K562 (cell line): ENCODE measurements around the gene CD55. TPM values are rescaled to one million over a fixed set of nuclear protein-coding genes. Genes with fewer than 3 reads are reported as not detected.

ENCODE experiments used
- ATAC-seq: fragments of 200-7000 bp; cut with Tn5 transposase; 3 replicates; pipeline ENCODE4 v1.9.1; 2020; ENCODE audit warnings: moderate library complexity
- BruUV-seq: library from RNA; stranded (reverse); fragments of 400-500 nt; replicated peaks from 2 replicates; lab custom pipeline; 2021; lab: Mats Ljungman, UMichigan
- CTCF ChIA-PET: fragments of 300-600 bp; formaldehyde crosslinking; extraction: SDS; loops from one replicate; lab custom pipeline; 2021; ENCODE audit warnings: low intra/inter-chr PET ratio; lab: Yijun Ruan, JAX
- POLR2A ChIA-PET: fragments of 300-600, 350-650 bp; sonication (Branson Sonifier 250); formaldehyde crosslinking; extraction: SDS; loops from one replicate; lab custom pipeline; 2021; ENCODE audit warnings: antibody characterized with exemption, inconsistent platforms; lab: Yijun Ruan, JAX
- DNase-seq, 4 experiments: peaks; one replicate each; pipeline versions ENCODE4 v3.0.0 to v3.0.0-alpha.2; 2011 to 2018; ENCODE audit warnings: low spot score in 3 of 4, mixed read lengths in 3 of 4; ENCODE audit errors: extremely low read depth in 1 of 4
- FAIRE-seq: peaks from 2 replicates; lab custom pipeline; 2011; peaks lifted over from hg19 to GRCh38; lab: Jason Lieb, UNC
- H2AFZ ChIP-seq: 2 replicates; pipeline ENCODE4 v1.6.0; 2011; ENCODE audit warnings: low read depth, low read length, control low read depth, inconsistent platforms
- H3K27ac ChIP-seq: fragments of 200-600 bp; 3 replicates; pipeline ENCODE4 v1.8.0; 2011; ENCODE audit warnings: low read depth, mild to moderate bottlenecking, control low read depth, inconsistent platforms, low read length, moderate library complexity, mixed read lengths; ENCODE audit errors: extremely low read depth
- H3K27me3 ChIP-seq, 2 experiments: fragments of 300-600 bp in 1 of 2; 2 replicates in 1 of 2; 3 replicates in 1 of 2; pipeline versions ENCODE4 v1.6.0 to v1.8.0; 2011; ENCODE audit warnings: inconsistent platforms in 2 of 2, low read length in 2 of 2, mild to moderate bottlenecking in 1 of 2, mixed read lengths in 1 of 2, moderate library complexity in 1 of 2; ENCODE audit not compliant: control insufficient read depth in 2 of 2, insufficient read depth in 2 of 2
- H3K36me3 ChIP-seq: fragments of 300-600 bp; 3 replicates; pipeline ENCODE4 v1.8.0; 2011; ENCODE audit warnings: mild to moderate bottlenecking, low read length, inconsistent platforms; ENCODE audit not compliant: control insufficient read depth, insufficient read depth
- H3K4me1 ChIP-seq, 2 experiments: fragments of 200-600 bp in 1 of 2; replicated peaks in 1 of 2; 2 replicates in 1 of 2; 3 replicates in 1 of 2; pipeline versions ENCODE4 v1.5.1 to v1.8.0; 2011; ENCODE audit warnings: inconsistent platforms in 2 of 2, low read length in 2 of 2, mild to moderate bottlenecking in 1 of 2, mixed read lengths in 1 of 2, moderate library complexity in 1 of 2; ENCODE audit not compliant: control insufficient read depth in 2 of 2, insufficient read depth in 2 of 2
- H3K4me2 ChIP-seq: 2 replicates; pipeline ENCODE4 v1.6.1; 2011; ENCODE audit warnings: low read length, control low read depth, inconsistent platforms, mixed read lengths; ENCODE audit not compliant: insufficient read depth
- H3K4me3 ChIP-seq: fragments of 200-600 bp; sonication (generic), shearing (Covaris generic); 2 replicates; pipeline ENCODE4 v1.5.1; 2016; ENCODE audit warnings: control low read depth, inconsistent platforms
- H3K79me2 ChIP-seq: fragments of 200-600 bp; 3 replicates; pipeline ENCODE4 v1.8.0; 2011; ENCODE audit warnings: low read length, inconsistent platforms; ENCODE audit not compliant: control insufficient read depth, insufficient read depth
- H3K9ac ChIP-seq, 2 experiments: 2 replicates each; pipeline versions ENCODE4 v1.6.0 to v1.6.1; 2011; ENCODE audit warnings: low read depth in 2 of 2, low read length in 2 of 2, control low read depth in 1 of 2, inconsistent platforms in 1 of 2, mild to moderate bottlenecking in 1 of 2, mixed read lengths in 1 of 2; ENCODE audit not compliant: insufficient read depth in 1 of 2
- H3K9me1 ChIP-seq: one replicate; pipeline ENCODE4 v1.6.0; 2011; ENCODE audit warnings: inconsistent platforms, mild to moderate bottlenecking, low read length, moderate library complexity; ENCODE audit not compliant: control insufficient read depth, insufficient read depth
- H3K9me3 ChIP-seq: replicated peaks from 2 replicates; pipeline ENCODE4 v1.5.1; 2011; ENCODE audit warnings: low read depth, low read length, inconsistent platforms; ENCODE audit not compliant: control insufficient read depth, insufficient read depth
- H4K20me1 ChIP-seq: replicated peaks from 2 replicates; pipeline ENCODE4 v1.6.1; 2011; ENCODE audit warnings: low read length, inconsistent platforms, mixed read lengths; ENCODE audit not compliant: control insufficient read depth, insufficient read depth
- C11orf30 ChIP-seq: fragments of 450-650 bp; IDR thresholded peaks from 2 replicates; pipeline ENCODE4 v1.6.1; 2016; ENCODE audit warnings: low read depth, mild to moderate bottlenecking
- ELF2 ChIP-seq: fragments of 250-450 bp; sonication (Bioruptor Pico); IDR thresholded peaks from 2 replicates; pipeline ENCODE4 v1.5.0; 2021; ENCODE audit warnings: mild to moderate bottlenecking
- ETV5 ChIP-seq: sonication (generic); formaldehyde crosslinking; IDR thresholded peaks from 2 replicates; pipeline ENCODE4 v1.4.0; 2020; ENCODE audit warnings: low read depth, mild to moderate bottlenecking, missing genetic modification reagents
- GABPB2 ChIP-seq: fragments of 250-450 bp; sonication (Bioruptor Pico); conservative IDR thresholded peaks from 2 replicates; pipeline ENCODE4 v1.5.1; 2021; ENCODE audit warnings: mild to moderate bottlenecking
- KDM5B ChIP-seq: fragments of 200-600 bp; sonication (generic); IDR thresholded peaks from 2 replicates; pipeline ENCODE4 v1.6.1; 2012; ENCODE audit warnings: low read depth, mild to moderate bottlenecking, moderate library complexity, low read length, control low read depth, inconsistent platforms; ENCODE audit not compliant: insufficient replicate concordance
- MAFK ChIP-seq: IDR thresholded peaks from 2 replicates; pipeline ENCODE4 v1.6.1; 2011; ENCODE audit warnings: low read length, improper control_type of control experiment
- MTA1 ChIP-seq: fragments of 450-650 bp; IDR thresholded peaks from 2 replicates; pipeline ENCODE4 v1.6.1; 2017; ENCODE audit warnings: borderline replicate concordance
- MXI1 ChIP-seq: IDR thresholded peaks from 2 replicates; pipeline ENCODE4 v1.6.1; 2011; ENCODE audit warnings: low read depth, mild to moderate bottlenecking, improper control_type of control experiment, low read length
- MYC ChIP-seq, 2 experiments: fragments of 250-450 bp in 1 of 2; sonication (Bioruptor Pico) in 1 of 2; IDR thresholded peaks; 2 replicates each; pipeline versions ENCODE4 v1.5.1 to v1.6.1; 2012 to 2021; ENCODE audit warnings: low read depth in 2 of 2, borderline replicate concordance in 1 of 2, improper control_type of control experiment in 1 of 2, low read length in 1 of 2, mild to moderate bottlenecking in 1 of 2, moderate library complexity in 1 of 2
- PATZ1 ChIP-seq: fragments of 250-450 bp; sonication (Bioruptor Pico); IDR thresholded peaks from 2 replicates; pipeline ENCODE4 v1.5.0; 2020; ENCODE audit warnings: mild to moderate bottlenecking, borderline replicate concordance
- ZBTB12 ChIP-seq: fragments of 250-450 bp; sonication (Bioruptor Pico); IDR thresholded peaks from 2 replicates; pipeline ENCODE4 v1.4.0; 2020
- ZNF316 ChIP-seq: fragments of 450-650 bp; IDR thresholded peaks from 2 replicates; pipeline ENCODE4 v1.6.1; 2016
- ZNF395 ChIP-seq: fragments of 200-800 bp; sonication (Bioruptor generic); IDR thresholded peaks from 2 replicates; pipeline ENCODE4 v1.6.1; 2017; ENCODE audit warnings: missing genetic modification characterization, missing compliant biosample characterization
- WGBS: fragments of 100-300 bp; shearing (Covaris generic); methylation state at CpG from one replicate; pipeline ENCODE4 v1.1.6; 2016; ENCODE audit warnings: low coverage, mixed read lengths; ENCODE audit not compliant: insufficient coverage; ENCODE audit errors: missing lambda C conversion rate; 5-methylcytosine and 5-hydroxymethylcytosine counted together
- in situ Hi-C: fragments of 300-500 bp; cut with MboI; formaldehyde crosslinking; loops from 4 replicates; pipeline ENCODE4 v1.15.0; 2018; ENCODE audit warnings: inconsistent platforms, mixed read lengths
- intact Hi-C: fragments of 100-400 bp; cut with micrococcal nuclease; formaldehyde crosslinking; loops from 2 replicates; pipeline ENCODE4 v1.14.2; 2022
- polyA plus RNA-seq, 8 experiments: library from polyadenylated mRNA; depleted of rRNA in 4 of 8; stranded (reverse) in 5 of 8; unstranded in 3 of 8; fragments of >200 nt; fragmentation: Nextera tagmentation in 2 of 8; fragmentation: Illumina TruSeq in 1 of 8; extraction: Ambion mirVana in 2 of 8; extraction: Trizol in 1 of 8; gene quantifications; 2 replicates each; pipeline versions ENCODE4 v1.2.1 to v1.2.3, GENCODE V29; 2011 to 2014; ENCODE audit warnings: inconsistent platforms in 1 of 8, missing spikeins in 1 of 8
- total RNA-seq, 7 experiments: library from RNA; depleted of rRNA in 6 of 7; stranded (reverse); fragments of >200 nt in 6 of 7; fragmentation: Illumina TruSeq in 2 of 7; extraction: Trizol in 2 of 7; gene quantifications; 2 replicates each; pipeline versions ENCODE4 v1.2.1 to v1.2.3, GENCODE V29; 2011 to 2021; ENCODE audit warnings: low replicate concordance in 1 of 7
- TF ChIP-seq, protein P1 (sequence below): sonication (generic); formaldehyde crosslinking; IDR thresholded peaks from 2 replicates; pipeline ENCODE4 v1.4.0; 2020; ENCODE audit warnings: mild to moderate bottlenecking, missing genetic modification reagents

Gene CD55
- total and polyA plus RNA-seq, 9 of the 15 experiments (the other 6 are each of a cell fraction or from before 2014, with no cell fraction given), result 17.7 to 150 (median 97.0) TPM

DNA sequence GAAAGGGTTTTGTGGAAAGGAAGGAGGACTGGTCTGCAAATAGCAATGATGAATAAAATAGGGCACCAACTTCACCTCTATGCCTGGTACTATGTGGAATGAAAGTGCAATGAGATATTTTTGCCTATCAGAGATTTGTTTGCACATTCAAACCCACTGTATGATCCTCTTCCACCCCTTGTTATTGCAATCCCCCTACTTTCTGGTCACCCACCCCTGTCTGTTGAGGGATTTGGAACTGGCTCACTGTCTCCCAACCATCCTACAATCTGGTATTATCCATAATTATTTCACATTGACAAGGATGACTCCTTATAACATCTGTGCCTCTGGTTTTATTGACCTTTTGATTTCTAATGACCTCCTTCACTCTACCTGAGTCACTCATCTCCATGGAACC is 42.4 kb downstream of the CD55 start (continued):
- TF ChIP-seq PATZ1, result 0 out of 2 replicates have a peak, but pooled peaks have one; percentile 32
- TF ChIP-seq, protein P1, sequence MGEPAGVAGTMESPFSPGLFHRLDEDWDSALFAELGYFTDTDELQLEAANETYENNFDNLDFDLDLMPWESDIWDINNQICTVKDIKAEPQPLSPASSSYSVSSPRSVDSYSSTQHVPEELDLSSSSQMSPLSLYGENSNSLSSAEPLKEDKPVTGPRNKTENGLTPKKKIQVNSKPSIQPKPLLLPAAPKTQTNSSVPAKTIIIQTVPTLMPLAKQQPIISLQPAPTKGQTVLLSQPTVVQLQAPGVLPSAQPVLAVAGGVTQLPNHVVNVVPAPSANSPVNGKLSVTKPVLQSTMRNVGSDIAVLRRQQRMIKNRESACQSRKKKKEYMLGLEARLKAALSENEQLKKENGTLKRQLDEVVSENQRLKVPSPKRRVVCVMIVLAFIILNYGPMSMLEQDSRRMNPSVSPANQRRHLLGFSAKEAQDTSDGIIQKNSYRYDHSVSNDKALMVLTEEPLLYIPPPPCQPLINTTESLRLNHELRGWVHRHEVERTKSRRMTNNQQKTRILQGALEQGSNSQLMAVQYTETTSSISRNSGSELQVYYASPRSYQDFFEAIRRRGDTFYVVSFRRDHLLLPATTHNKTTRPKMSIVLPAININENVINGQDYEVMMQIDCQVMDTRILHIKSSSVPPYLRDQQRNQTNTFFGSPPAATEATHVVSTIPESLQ (CRISPR knock-in tag), result no peak
- TF ChIP-seq MTA1, result no peak
- TF ChIP-seq MYC (IDR thresholded peaks at IDR 0.05; ENCODE audit: low read depth, low read length), result no peak
- TF ChIP-seq MYC (CRISPR knock-in tag; IDR thresholded peaks at IDR 0.05; ENCODE audit: borderline replicate concordance, low read depth), result 0 out of 2 replicates have a peak, but pooled peaks have one; percentile 50

DNA sequence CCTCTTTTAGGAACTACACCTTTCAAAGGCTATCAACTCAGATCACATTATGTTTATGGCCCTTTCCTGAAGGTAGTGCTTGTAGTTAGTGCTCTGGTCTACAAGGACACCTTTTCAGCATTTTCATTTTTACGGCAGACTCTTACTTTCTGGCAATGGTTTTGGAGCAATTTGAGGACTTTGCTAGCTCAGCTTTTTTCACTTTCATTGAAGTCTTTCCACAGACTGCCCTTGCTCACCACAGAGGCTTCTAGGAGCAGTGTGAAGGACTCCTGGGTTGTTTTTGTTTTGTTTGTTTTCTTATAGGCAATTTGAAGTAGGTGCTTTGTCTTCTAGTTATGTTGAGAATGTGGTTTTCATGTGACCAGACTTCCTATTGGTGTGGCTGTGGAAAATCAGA is 43.1 kb downstream of the CD55 start:
- H3K27me3 ChIP-seq, result no peaks in the 10 kb centered on the region
- no peaks in the 10 kb centered on the region for H4K20me1 ChIP-seq
- ChIA-PET POLR2A (no interaction called here), CTCF (no interaction called here)
- DNase-seq, result no peak
- in situ Hi-C loops, result no loop called here
- no peak overlapping the region for H2AFZ ChIP-seq
- intact Hi-C loops, result no loop called here
- no peaks in the 10 kb centered on the region for H3K9me1 ChIP-seq
- no peak overlapping the region for H3K4me3 ChIP-seq
- no peak overlapping the region for H3K4me2 ChIP-seq
- no peak overlapping the region for H3K9ac ChIP-seq
- peaks cover 0 to 30% of the 10 kb centered on the region in 2 experiments; a peak in 3 of 5 replicates for H3K4me1 ChIP-seq
- no peak for FAIRE-seq
- no peaks in the 10 kb centered on the region for H3K9me3 ChIP-seq
- ATAC-seq, result no peak
- H3K79me2 ChIP-seq, result no peaks in the 10 kb centered on the region
- no TSS peak for BruUV-seq
- peaks cover 65% of the 10 kb centered on the region for H3K36me3 ChIP-seq
- no peak overlapping the region for H3K27ac ChIP-seq
- 100% methylated on average over 1 of the region's 1 CpG for WGBS
- TF ChIP-seq ELF2 (CRISPR knock-in tag), result peak; percentile 6; the same call in 1 of the 2 replicates
- TF ChIP-seq C11orf30, result peak; percentile 77
- no peak for TF ChIP-seq ZBTB12
- no peak for TF ChIP-seq KDM5B
- TF ChIP-seq MAFK, result peak; percentile 37; the same call in 1 of the 2 replicates
- no peak for TF ChIP-seq ZNF395 (CRISPR knock-in tag)
- peak; percentile 84 for TF ChIP-seq ZNF316
- no peak for TF ChIP-seq GABPB2
- TF ChIP-seq ETV5 (CRISPR knock-in tag), result no peak
- no peak for TF ChIP-seq MXI1
